Dermis microvascular lymphatic vessel endothelial cell (primary cell): ENCODE measurements around the gene CAPN2. TPM values are rescaled to one million over a fixed set of nuclear protein-coding genes. Genes with fewer than 3 reads are reported as not detected.
"Not testable (repeated sequence)": the region's sequence is repeated elsewhere in the genome, so short reads cannot be mapped to it uniquely, and the experiment has no call there.

ENCODE experiments used
- DNase-seq, 2 donors: peaks; one replicate each; pipeline versions ENCODE4 v3.0.0 to v3.0.0-alpha.2; 2010; ENCODE audit warnings: low read depth in 2 of 2
- total RNA-seq: library from RNA; depleted of rRNA; stranded (reverse); fragments of >200 nt; gene quantifications from 2 replicates; pipeline ENCODE4 v1.2.1, GENCODE V29; 2014

CAPN2 gene
- total RNA-seq, 1 donor from 2014 or later = 203 TPM

DNA sequence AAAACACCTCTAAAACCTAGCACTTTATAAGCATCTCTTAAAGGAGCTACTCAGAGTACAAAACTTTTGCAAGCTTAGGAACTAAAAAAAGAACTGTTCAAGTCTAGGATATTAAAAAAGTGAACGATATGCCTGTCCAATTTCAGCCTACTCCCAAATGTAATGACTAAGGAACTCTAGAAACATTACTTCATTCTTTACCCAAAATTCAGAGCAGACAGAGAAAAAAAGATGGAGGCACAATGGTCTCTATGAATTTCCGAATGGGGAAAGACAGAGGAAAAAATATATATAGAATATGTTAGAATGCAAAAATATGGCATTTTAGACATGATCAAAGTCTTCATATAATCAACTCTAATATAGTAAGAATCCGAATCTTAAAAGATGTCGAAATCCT lies 72.2 kb downstream of the CAPN2 start:
- no peak for DNase-seq

- no peak for DNase-seq
Observed at GRCh38 chr1:223785808-223786207, 73.5 kb downstream of the CAPN2 start.

DNA sequence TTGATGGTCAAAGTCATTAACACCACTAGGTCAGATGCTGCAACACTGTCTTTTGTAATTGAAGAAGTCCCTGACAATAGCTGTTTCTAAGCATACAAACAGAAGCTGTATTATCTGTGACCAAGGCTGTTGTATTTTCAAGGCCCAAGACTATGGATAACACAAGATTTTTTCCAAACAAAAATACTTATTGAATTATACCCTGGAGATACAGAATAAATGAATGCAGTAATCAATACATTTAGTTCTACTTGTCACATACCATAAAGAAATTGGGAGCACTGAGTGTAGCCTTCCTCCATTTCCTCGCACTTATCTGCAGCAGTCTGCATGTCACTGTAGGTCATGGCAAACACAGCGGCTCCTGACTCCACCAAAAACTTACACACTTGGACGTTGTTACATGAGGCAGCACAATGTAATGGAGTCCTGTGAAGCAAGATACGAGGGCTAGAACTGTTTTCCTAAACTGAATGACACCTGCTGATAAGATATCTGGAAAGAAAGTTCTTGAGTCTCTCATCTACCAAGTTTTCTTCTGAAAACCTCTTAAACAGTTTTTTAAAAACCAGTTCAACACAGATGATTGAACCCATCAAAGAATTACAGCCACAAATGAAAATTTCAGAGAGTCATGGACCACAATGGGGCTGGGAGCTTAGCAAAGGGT lies 76.5 kb downstream of the CAPN2 start:
- DNase-seq = no peak

DNA sequence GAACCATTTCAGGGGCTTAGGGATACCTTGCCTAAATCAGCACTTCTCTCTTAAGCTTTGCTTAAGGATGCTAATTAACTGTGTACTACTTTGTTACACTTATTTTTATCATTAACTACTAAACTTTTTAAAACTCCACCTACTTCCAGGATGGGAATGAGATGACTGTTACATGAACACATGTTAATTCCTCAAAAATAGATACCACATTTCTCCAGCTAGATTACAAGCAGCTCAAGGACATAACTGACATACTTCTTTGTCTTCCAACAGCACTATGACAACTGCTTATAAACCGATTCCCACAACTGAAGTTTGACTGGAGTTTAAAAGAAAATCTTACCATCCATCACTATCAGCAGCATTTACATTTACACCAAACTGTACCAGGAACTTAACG lies 79.7 kb downstream of the CAPN2 start:
- no peak for DNase-seq

DNA sequence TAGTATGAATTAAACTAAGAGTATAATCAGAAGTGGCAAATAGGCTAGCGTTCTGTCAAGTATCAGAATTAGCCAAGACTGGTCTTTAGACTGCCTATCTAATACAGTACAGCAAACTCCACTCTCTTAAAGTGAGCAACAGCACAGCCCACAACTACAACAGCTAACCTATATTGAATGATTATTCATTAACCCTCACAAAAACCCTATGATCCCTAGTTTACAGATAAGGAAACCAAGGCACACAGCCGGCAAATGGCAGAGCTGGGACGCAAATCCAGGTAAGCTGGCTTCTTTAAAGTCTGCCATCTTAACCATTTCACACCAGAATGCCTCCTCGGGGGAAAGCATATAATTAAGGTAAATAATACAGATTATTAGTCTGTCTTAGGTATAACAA lies 81.4 kb downstream of the CAPN2 start:
- no peak for DNase-seq

GRCh38 chr1:223794136-223794880 lies 82.0 kb downstream of the CAPN2 start:
- no peak for DNase-seq

- no peak for DNase-seq
Observed at GRCh38 chr1:223796210-223796609, 83.9 kb downstream of the CAPN2 start.

GRCh38 chr1:223802032-223802431 lies 89.7 kb downstream of the CAPN2 start:
- no peak for DNase-seq

GRCh38 chr1:223802602-223803001 lies 90.3 kb downstream of the CAPN2 start:
- no peak for DNase-seq

GRCh38 chr1:223803211-223803610 lies 90.9 kb downstream of the CAPN2 start:
- DNase-seq = no peak

DNA sequence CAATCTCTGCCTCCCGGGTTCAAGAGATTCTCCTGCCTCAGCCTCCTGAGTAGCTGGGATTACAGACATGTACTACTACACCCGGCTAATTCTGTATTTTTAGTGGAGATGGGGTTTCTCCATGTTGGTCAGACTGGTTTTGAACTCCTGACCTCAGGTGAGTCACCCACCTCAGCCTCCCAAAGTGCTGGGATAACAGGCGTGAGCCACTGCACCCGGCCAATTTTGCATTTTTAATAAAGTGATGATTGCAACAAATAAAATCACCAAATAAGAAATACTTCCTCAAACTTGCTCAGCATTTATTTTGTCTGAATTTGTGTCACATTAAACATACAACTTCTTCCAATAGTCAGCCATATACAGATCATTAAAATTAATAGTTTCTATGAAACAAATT lies 97.6 kb downstream of the CAPN2 start:
- DNase-seq = not testable (repeated sequence)

GRCh38 chr1:223810586-223810985 lies 98.2 kb downstream of the CAPN2 start:
- no peak for DNase-seq

- peak; percentile 46 to 56 for DNase-seq
Observed at GRCh38 chr1:223811634-223812101, 99.3 kb downstream of the CAPN2 start.

DNA sequence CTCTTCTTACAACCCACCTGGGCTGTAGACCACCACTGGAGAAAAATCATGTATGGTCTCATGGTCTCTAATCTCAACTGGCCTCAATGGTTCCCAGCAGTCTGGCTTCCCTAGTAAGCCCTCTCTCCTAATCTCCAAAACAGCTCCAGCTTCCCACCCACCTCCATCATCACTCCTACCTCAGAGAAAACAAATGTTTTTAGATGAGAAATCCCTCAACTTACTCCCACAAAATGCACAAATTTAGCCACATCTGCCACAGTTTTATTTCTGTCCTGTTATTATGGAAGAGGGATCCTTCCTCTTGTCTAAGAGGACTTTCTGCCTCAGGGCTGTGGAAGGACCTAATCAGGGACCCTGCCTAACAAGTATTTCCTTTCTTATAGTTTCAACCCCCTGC lies 101.3 kb downstream of the CAPN2 start:
- DNase-seq = no peak

DNA sequence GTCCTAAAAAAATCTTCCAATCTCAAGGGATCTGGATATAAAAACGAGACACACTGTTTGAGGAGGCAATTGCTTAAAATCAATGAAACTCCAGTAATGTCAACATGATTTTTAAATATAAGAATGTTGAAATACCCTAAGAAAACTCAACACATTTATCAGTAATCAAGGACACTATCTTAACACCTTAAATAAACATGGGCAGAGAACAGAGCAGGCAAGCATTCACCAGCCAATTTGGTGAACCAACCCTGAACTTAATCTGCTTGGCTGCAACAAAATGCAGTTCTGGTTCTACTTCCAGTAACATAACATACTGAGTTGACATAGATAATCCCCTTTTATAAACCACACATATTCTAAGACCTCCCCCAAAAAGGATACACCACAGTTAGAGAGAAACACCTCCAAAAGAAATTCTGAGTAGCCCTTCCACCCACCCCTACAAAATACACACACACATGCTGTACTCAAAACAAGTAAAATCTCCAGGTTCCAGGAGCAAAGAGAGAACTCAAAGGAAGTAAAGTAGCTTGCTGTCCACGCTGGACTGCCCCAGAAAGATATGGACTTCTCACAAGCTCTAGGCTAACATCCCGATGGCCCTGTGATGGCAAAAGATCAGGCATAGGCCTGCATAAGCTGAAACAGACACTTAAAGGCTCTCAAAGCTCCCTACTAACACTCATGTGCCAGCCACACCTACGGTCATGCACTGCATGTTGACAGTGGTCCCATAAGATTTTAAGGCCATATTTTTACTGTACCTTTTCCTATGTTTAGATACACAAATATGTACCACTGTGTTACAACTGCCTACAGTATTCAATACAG lies 102.9 kb downstream of the CAPN2 start:
- no peak for DNase-seq

GRCh38 chr1:223815865-223816264 lies 103.5 kb downstream of the CAPN2 start:
- DNase-seq = peak in 1 of 2 donors; percentile 23

- not testable (repeated sequence) for DNase-seq
Observed at GRCh38 chr1:223817265-223817664, 104.9 kb downstream of the CAPN2 start.

- DNase-seq = no peak
Observed at GRCh38 chr1:223819730-223820514, 107.6 kb downstream of the CAPN2 start.

- DNase-seq = no peak
Observed at GRCh38 chr1:223820515-223820858, 108.1 kb downstream of the CAPN2 start.

GRCh38 chr1:223820971-223821370 lies 108.6 kb downstream of the CAPN2 start:
- DNase-seq = no peak

GRCh38 chr1:223824287-223824686 lies 111.9 kb downstream of the CAPN2 start:
- DNase-seq = no peak
